HUES48 (cell line): Measurements from ENCODE around the gene COTL1.

ENCODE experiments used
- H3K27ac ChIP-seq: one replicate; pipeline ENCODE4 v1.7.0; 2013; ENCODE audit warnings: low read depth, low read length, inconsistent platforms
- H3K27me3 ChIP-seq: 2 replicates; pipeline ENCODE4 v1.6.1; 2013; ENCODE audit warnings: mild to moderate bottlenecking, low read length; ENCODE audit not compliant: control insufficient read depth, insufficient read depth
- H3K36me3 ChIP-seq: 2 replicates; pipeline ENCODE4 v1.6.1; 2013; ENCODE audit warnings: low read length; ENCODE audit not compliant: control insufficient read depth, insufficient read depth
- H3K4me1 ChIP-seq: 2 replicates; pipeline ENCODE4 v1.6.1; 2013; ENCODE audit warnings: mild to moderate bottlenecking, low read length; ENCODE audit not compliant: control insufficient read depth, insufficient read depth
- H3K4me3 ChIP-seq: 2 replicates; pipeline ENCODE4 v1.5.1; 2013; ENCODE audit warnings: mild to moderate bottlenecking, low read depth, low read length
- H3K9ac ChIP-seq: 2 replicates; pipeline ENCODE4 v1.6.1; 2013; ENCODE audit warnings: mild to moderate bottlenecking, low read depth, low read length, moderate library complexity
- H3K9me3 ChIP-seq: 2 replicates; pipeline ENCODE4 v1.6.1; 2013; ENCODE audit warnings: low read length; ENCODE audit not compliant: control insufficient read depth, insufficient read depth

Gene COTL1

DNA sequence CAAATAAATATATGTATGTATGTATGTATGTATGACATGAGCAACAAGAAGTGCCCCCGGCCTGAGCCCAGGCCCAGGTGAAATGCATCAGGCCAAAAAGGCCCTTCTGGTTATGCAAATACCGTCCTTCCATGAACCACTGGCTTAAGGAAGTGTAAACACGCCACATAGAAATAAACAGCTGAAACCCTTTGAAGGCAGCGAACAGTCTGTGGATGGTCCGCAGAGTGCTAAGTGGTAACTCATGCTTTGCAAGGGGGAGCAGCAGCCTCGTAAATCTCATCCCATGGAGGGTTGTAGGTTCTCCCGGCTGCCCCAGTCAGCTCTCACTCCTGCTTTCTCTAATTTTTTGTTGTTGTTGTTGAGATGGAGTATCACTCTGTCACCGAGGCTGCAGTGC, 36.7 kb downstream of the COTL1 start:
- no peaks in the 10 kb centered on the region for H3K27me3 ChIP-seq
- H3K4me1 ChIP-seq: peaks cover 3% of the 10 kb centered on the region; the same call in 1 of the 2 replicates
- H3K4me3 ChIP-seq: no peak overlapping the region
- H3K9me3 ChIP-seq: no peaks in the 10 kb centered on the region
- no peak overlapping the region for H3K9ac ChIP-seq
- no peak overlapping the region for H3K27ac ChIP-seq
- no peaks in the 10 kb centered on the region for H3K36me3 ChIP-seq

GRCh38 chr16:84579936-84580335, 37.9 kb downstream of the COTL1 start:
- Histone ChIP-seq H3K36me3 (no peaks in the 10 kb centered on the region), H3K4me3 (no peak overlapping the region), H3K27me3 (no peaks in the 10 kb centered on the region), H3K4me1 (no peaks in the 10 kb centered on the region; the same call in 1 of the 2 replicates), H3K9me3 (no peaks in the 10 kb centered on the region), H3K9ac (no peak overlapping the region), H3K27ac (no peak overlapping the region)

DNA sequence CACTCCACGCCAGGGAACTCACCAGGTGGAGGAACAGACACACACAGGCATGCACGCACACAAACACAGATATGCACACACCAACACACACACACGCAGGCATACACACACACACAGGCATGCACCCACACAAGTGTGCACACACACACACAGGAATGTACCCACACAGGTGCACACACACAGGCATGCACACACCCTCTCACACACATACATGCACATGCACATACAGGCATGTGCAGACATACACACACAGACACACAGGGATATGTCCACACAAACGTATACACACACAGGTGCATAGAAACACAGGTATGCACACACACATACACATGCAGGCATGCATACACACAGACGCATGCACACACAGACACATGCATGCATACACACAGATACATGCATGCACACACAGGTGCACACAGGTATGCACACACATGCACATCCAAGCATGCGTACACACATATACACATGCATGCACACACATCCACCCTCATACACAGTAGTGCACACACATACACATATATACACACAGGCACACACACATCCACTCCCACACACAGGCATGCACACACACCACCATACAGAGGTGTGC, 39.2 kb downstream of the COTL1 start:
- Histone ChIP-seq H3K9me3 (no peaks in the 10 kb centered on the region), H3K4me1 (no peaks in the 10 kb centered on the region; the same call in 1 of the 2 replicates), H3K9ac (no peak overlapping the region), H3K27me3 (no peaks in the 10 kb centered on the region), H3K36me3 (no peaks in the 10 kb centered on the region), H3K27ac (no peak overlapping the region), H3K4me3 (no peak overlapping the region)

GRCh38 chr16:84577034-84577803, 40.7 kb downstream of the COTL1 start:
- Histone ChIP-seq H3K27me3 (no peaks in the 10 kb centered on the region), H3K36me3 (no peaks in the 10 kb centered on the region), H3K9ac (no peak overlapping the region), H3K4me1 (no peaks in the 10 kb centered on the region), H3K4me3 (no peak overlapping the region), H3K9me3 (no peaks in the 10 kb centered on the region), H3K27ac (no peak overlapping the region)

- Histone ChIP-seq H3K36me3 (no peaks in the 10 kb centered on the region), H3K4me1 (no peaks in the 10 kb centered on the region), H3K9ac (no peak overlapping the region)
Observed at GRCh38 chr16:84575914-84576313, 42.0 kb downstream of the COTL1 start.

DNA sequence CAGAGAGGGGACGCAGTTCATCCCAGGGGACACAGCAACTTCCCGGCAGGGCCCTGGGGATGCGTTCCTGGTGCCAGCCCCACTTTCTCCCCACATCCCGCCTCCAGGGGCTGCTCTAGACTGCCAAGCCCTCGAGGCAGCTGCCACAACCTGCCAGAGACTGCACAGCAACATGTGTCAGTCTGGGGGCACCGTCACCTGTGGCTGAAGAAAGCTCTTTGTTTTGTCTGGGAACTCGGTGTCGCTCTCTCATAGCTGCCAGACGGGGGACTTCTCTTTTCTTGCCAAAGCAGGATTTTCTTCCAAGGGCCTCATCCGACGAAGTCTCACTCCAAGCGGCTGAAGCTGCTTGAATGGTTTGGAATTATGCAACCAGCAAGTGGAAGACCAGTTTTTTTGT, 43.7 kb downstream of the COTL1 start:
- H3K36me3 ChIP-seq: no peaks in the 10 kb centered on the region

More at GRCh38 chr16:84575914-84576313, 42.0 kb downstream of the COTL1 start:
- no peaks in the 10 kb centered on the region for H3K27me3 ChIP-seq
- H3K4me3 ChIP-seq: no peak overlapping the region
- no peaks in the 10 kb centered on the region for H3K9me3 ChIP-seq
- no peak overlapping the region for H3K27ac ChIP-seq

GRCh38 chr16:84572096-84572495, 45.8 kb downstream of the COTL1 start:
- H3K4me1 ChIP-seq: peaks cover 6% of the 10 kb centered on the region
- H3K27ac ChIP-seq: no peak overlapping the region
- no peak overlapping the region for H3K4me3 ChIP-seq
- H3K36me3 ChIP-seq: no peaks in the 10 kb centered on the region
- no peaks in the 10 kb centered on the region for H3K9me3 ChIP-seq
- H3K27me3 ChIP-seq: no peaks in the 10 kb centered on the region
- H3K9ac ChIP-seq: no peak overlapping the region

More for the DNA sequence above, 43.7 kb downstream of the COTL1 start:
- Histone ChIP-seq H3K27me3 (no peaks in the 10 kb centered on the region), H3K27ac (no peak overlapping the region), H3K4me3 (no peak overlapping the region), H3K4me1 (no peaks in the 10 kb centered on the region), H3K9ac (no peak overlapping the region), H3K9me3 (no peaks in the 10 kb centered on the region)

DNA sequence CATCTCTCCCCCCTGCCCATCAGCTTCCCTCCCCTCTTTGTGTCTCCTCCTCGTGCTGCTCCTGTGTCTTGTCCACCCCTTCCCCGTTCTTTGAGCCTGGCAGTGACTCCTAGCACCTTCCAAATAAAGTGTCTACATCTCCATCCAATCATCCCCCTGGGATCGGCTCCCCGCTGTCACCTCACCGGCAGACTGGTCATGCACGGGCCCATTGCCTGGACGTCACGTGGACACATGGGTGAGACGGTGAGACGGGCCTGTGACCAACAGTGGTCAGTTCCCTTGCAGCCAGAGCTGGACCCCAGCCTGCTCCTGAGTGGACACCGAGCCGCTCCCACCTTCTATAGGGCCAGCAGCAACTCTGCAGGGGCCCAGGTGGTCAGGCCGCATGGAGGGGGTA, 46.4 kb downstream of the COTL1 start:
- no peaks in the 10 kb centered on the region for H3K27me3 ChIP-seq
- peaks cover 12% of the 10 kb centered on the region for H3K4me1 ChIP-seq
- no peaks in the 10 kb centered on the region for H3K9me3 ChIP-seq
- H3K27ac ChIP-seq: no peak overlapping the region
- H3K36me3 ChIP-seq: no peaks in the 10 kb centered on the region
- no peak overlapping the region for H3K4me3 ChIP-seq
- no peak overlapping the region for H3K9ac ChIP-seq

DNA sequence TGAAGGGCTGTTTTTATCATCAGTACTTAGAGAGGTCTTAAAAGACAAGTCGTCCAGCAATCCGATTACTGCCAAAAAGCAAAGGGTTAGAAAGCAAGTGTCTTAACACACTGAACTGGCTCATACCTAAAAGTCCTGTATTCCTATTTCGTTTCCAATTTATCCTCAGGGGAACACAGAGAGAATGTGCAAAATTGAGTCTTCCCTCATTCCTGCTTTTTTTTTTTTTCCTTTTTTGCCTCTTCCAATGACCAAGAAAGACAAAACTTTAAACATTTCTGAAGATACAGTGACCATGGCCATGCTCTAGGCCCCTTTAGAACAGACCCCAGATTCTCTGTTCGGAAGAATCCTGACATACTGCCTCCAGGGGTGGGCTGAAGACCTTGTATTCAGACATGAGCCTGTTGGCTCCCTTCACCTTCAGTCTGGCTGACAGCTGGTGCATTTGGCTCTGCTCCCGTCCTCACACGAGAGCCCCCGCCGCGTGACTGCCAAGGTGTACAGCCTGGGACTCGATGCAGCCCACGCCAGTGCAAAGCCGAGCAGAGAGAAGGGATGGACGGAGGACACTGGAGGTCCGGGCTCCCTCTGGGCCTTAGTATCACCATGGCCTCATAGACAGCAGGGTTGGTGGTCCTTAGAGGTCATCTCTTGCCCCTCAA, 47.0 kb downstream of the COTL1 start:
- H3K36me3 ChIP-seq: peaks cover 5% of the 10 kb centered on the region; the same call in 1 of the 2 replicates
- no peaks in the 10 kb centered on the region for H3K9me3 ChIP-seq
- H3K4me1 ChIP-seq: peaks cover 13% of the 10 kb centered on the region
- H3K9ac ChIP-seq: no peak overlapping the region
- H3K4me3 ChIP-seq: no peak overlapping the region
- H3K27ac ChIP-seq: no peak overlapping the region
- H3K27me3 ChIP-seq: no peaks in the 10 kb centered on the region

DNA sequence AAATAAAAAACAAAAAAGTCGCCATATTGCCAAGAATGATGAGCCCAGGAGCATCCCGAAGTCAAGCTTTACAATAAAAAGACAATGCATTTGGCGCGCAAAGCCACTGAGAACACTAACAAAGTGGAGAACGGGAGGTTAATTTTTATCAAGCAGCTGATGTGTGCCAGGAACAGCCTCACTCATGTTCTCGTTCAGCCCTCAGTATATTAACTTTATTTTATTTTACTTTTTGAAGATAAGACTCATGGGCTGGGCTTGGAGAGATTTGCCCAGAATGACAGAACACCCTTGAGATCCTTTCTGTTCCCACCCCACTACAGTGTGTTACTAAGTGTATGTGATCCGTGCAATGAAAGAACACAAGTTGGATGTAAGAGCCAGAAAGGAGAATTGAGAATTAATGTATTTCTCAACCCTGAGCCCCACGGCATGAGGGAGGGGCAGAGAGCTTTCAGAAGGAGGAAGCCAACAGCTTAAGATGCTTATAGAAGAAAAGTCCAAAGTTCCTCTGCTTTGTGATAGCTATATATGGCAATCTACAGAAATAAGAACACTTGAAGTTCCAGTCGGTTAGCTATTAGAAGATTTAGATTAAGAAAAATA, 48.4 kb downstream of the COTL1 start:
- peaks cover 13% of the 10 kb centered on the region for H3K4me1 ChIP-seq
- no peaks in the 10 kb centered on the region for H3K27me3 ChIP-seq
- H3K36me3 ChIP-seq: peaks cover 13% of the 10 kb centered on the region; the same call in 1 of the 2 replicates
- no peak overlapping the region for H3K27ac ChIP-seq
- no peak overlapping the region for H3K4me3 ChIP-seq
- no peak overlapping the region for H3K9ac ChIP-seq
- H3K9me3 ChIP-seq: no peaks in the 10 kb centered on the region

- no peak overlapping the region for H3K4me3 ChIP-seq
- H3K36me3 ChIP-seq: peaks cover 13% of the 10 kb centered on the region
- H3K9me3 ChIP-seq: no peaks in the 10 kb centered on the region
- H3K27ac ChIP-seq: no peak overlapping the region
- H3K27me3 ChIP-seq: no peaks in the 10 kb centered on the region
- no peak overlapping the region for H3K9ac ChIP-seq
- peaks cover 13% of the 10 kb centered on the region for H3K4me1 ChIP-seq
Observed at GRCh38 chr16:84568066-84568465, 49.8 kb downstream of the COTL1 start.
